PC-3 (cell line): ENCODE results near the gene MTFMT. TPM values are rescaled to one million over a fixed set of nuclear protein-coding genes. Genes with fewer than 3 reads are reported as not detected.
A peak's percentile ranks its signal among the peaks of the same experiment; 100 is the strongest.

Experiments used
- ATAC-seq: fragments of 200-7000 bp; cut with Tn5 transposase; 2 replicates; pipeline ENCODE4 v1.9.1; 2020; ENCODE audit warnings: mild to moderate bottlenecking, moderate library complexity
- BruUV-seq: library from RNA; stranded (reverse); fragments of 400-500 nt; replicated peaks from 2 replicates; lab custom pipeline; 2021; lab: Mats Ljungman, UMichigan
- CTCF ChIA-PET: fragments of 300-600 bp; sonication (Branson Sonifier 250); formaldehyde crosslinking; loops from one replicate; lab custom pipeline; 2022; ENCODE audit warnings: antibody characterized with exemption; lab: Charles Lee
- POLR2A ChIA-PET: fragments of 300-600 bp; sonication (Branson Sonifier 250); formaldehyde crosslinking; loops from one replicate; lab custom pipeline; 2022; ENCODE audit warnings: antibody characterized with exemption; ENCODE audit not compliant: unreplicated experiment; lab: Charles Lee
- DNase-seq: peaks from one replicate; pipeline ENCODE4 v3.0.0-alpha.2; 2015
- H2AFZ ChIP-seq: fragments of 300-600 bp; sonication (generic); 2 replicates; pipeline ENCODE4 v1.6.0; 2016; ENCODE audit warnings: antibody characterized with exemption, low read length
- H3F3A ChIP-seq: fragments of 300-600 bp; sonication (generic); one replicate; pipeline ENCODE4 v1.6.0; 2017; ENCODE audit warnings: antibody characterized with exemption, low read length, control low read depth, mild to moderate bottlenecking; ENCODE audit not compliant: unreplicated experiment
- H3K27ac ChIP-seq: fragments of 300-600 bp; sonication (generic); 2 replicates; pipeline ENCODE4 v1.5.1; 2016; ENCODE audit warnings: mild to moderate bottlenecking, low read length
- H3K27me3 ChIP-seq: fragments of 300-600 bp; sonication (generic); 2 replicates; pipeline ENCODE4 v1.6.1; 2016; ENCODE audit warnings: low read length, mixed read lengths
- H3K36me3 ChIP-seq: fragments of 300-600 bp; sonication (generic); 2 replicates; pipeline ENCODE4 v1.6.1; 2016; ENCODE audit warnings: low read depth, mixed run types, low read length, mixed read lengths
- H3K4me1 ChIP-seq: fragments of 300-600 bp; sonication (generic); 2 replicates; pipeline ENCODE4 v1.5.1; 2016; ENCODE audit warnings: low read length; ENCODE audit not compliant: insufficient read depth
- H3K4me2 ChIP-seq: fragments of 300-600 bp; sonication (generic); 2 replicates; pipeline ENCODE4 v1.6.0; 2016; ENCODE audit warnings: low read length
- H3K4me3 ChIP-seq: fragments of 300-600 bp; sonication (generic); 2 replicates; pipeline ENCODE4 v1.5.1; 2016; ENCODE audit warnings: mild to moderate bottlenecking, low read length, mixed read lengths
- H3K79me2 ChIP-seq: fragments of 300-600 bp; sonication (generic); 2 replicates; pipeline ENCODE4 v1.6.1; 2017; ENCODE audit warnings: low read length, mixed read lengths
- H3K9ac ChIP-seq: fragments of 300-600 bp; sonication (generic); 2 replicates; pipeline ENCODE4 v1.6.0; 2016; ENCODE audit warnings: mild to moderate bottlenecking, low read length
- H3K9me2 ChIP-seq: fragments of 300-600 bp; sonication (generic); replicated peaks from 2 replicates; pipeline ENCODE4 v1.6.1; 2016; ENCODE audit warnings: mixed run types, low read length, mixed read lengths
- H3K9me3 ChIP-seq: fragments of 300-600 bp; sonication (generic); 2 replicates; pipeline ENCODE4 v1.6.1; 2016; ENCODE audit warnings: low read length, mixed read lengths
- H4K20me1 ChIP-seq: fragments of 300-600 bp; sonication (generic); 2 replicates; pipeline ENCODE4 v1.6.1; 2016; ENCODE audit warnings: low read length, mixed read lengths
- CTCF ChIP-seq: fragments of 300-600 bp; sonication (generic); conservative IDR thresholded peaks from 2 replicates; pipeline ENCODE4 v1.5.1; 2017; ENCODE audit warnings: antibody characterized with exemption, low read depth, mild to moderate bottlenecking, low read length
- EZH2 ChIP-seq: fragments of 300-600 bp; sonication (generic); IDR thresholded peaks from one replicate; pipeline ENCODE4 v1.6.1; 2017; ENCODE audit warnings: antibody characterized with exemption, mild to moderate bottlenecking, low read length; ENCODE audit not compliant: unreplicated experiment
- EZH2phosphoT487 ChIP-seq: fragments of 300-600 bp; sonication (generic); IDR thresholded peaks from 2 replicates; pipeline ENCODE4 v1.6.1; 2018; ENCODE audit warnings: mild to moderate bottlenecking, antibody characterized with exemption, low read length, borderline replicate concordance
- intact Hi-C: fragments of 100-400 bp; cut with micrococcal nuclease; formaldehyde crosslinking; loops from 2 replicates; pipeline ENCODE4 v1.9.0; 2023
- total RNA-seq: library from RNA; depleted of rRNA; stranded (reverse); fragments of >200 nt; gene quantifications from 2 replicates; pipeline ENCODE4 v1.2.3, GENCODE V29; 2014

MTFMT gene
- total RNA-seq, 1 experiment from 2014 or later = 15.5 TPM

- intact Hi-C loops = loop anchor here (5.0 kb wide), 1 partner anchor 263 kb away; the partner anchor contains the start of gene RNU5A-1
These were observed 5.3 kb upstream of the MTFMT start for GRCh38 chr15:65034719-65035118.

GRCh38 chr15:65033659-65034269 is 4.3 kb upstream of the MTFMT start:
- ChIA-PET POLR2A (no interaction called here), CTCF (interaction anchor here (0.6 to 1.0 kb wide), 3 partner anchors 9 to 138 kb away, joined by 3 to 8 read pairs (median 6); no protein-coding TSS in a partner anchor)
- H4K20me1 ChIP-seq = no peaks in the 10 kb centered on the region
- TF ChIP-seq CTCF = peak; percentile 44
- TF ChIP-seq EZH2phosphoT487 = no peak
- ATAC-seq = peak; percentile 46
- H3K36me3 ChIP-seq = no peaks in the 10 kb centered on the region
- H3K79me2 ChIP-seq = peaks cover 7% of the 10 kb centered on the region
- no peaks in the 10 kb centered on the region for H3K27me3 ChIP-seq
- intact Hi-C loops = loop anchor here (1.0 to 5.0 kb wide), 4 partner anchors 21 to 264 kb away; partner anchors contain the start of gene RNU5A-1
- H3K4me3 ChIP-seq = no peak overlapping the region
- H3F3A ChIP-seq = no peaks in the 10 kb centered on the region
- peaks cover 5% of the 10 kb centered on the region; the same call in 1 of the 2 replicates for H3K4me1 ChIP-seq
- no peaks in the 10 kb centered on the region for H3K9me2 ChIP-seq
- peak overlapping the region; percentile 61; the same call in 1 of the 2 replicates for H3K4me2 ChIP-seq
- no peak overlapping the region for H3K27ac ChIP-seq
- BruUV-seq = no TSS peak
- H3K9ac ChIP-seq = no peak overlapping the region
- peak overlapping the region; percentile 69; the same call in 1 of the 2 replicates for H2AFZ ChIP-seq
- H3K9me3 ChIP-seq = no peaks in the 10 kb centered on the region
- DNase-seq = peak; percentile 40

More at GRCh38 chr15:65034719-65035118, 5.3 kb upstream of the MTFMT start:
- Histone ChIP-seq H3K9me3 (no peaks in the 10 kb centered on the region), H3K4me3 (no peak overlapping the region), H3K9ac (no peak overlapping the region), H3K27ac (no peak overlapping the region), H2AFZ (no peak overlapping the region), H3K4me2 (no peak overlapping the region), H3K9me2 (no peaks in the 10 kb centered on the region), H3K36me3 (no peaks in the 10 kb centered on the region), H4K20me1 (no peaks in the 10 kb centered on the region), H3F3A (no peaks in the 10 kb centered on the region), H3K27me3 (no peaks in the 10 kb centered on the region), H3K4me1 (peaks cover 5% of the 10 kb centered on the region; the same call in 1 of the 2 replicates), H3K79me2 (no peaks in the 10 kb centered on the region)
- BruUV-seq = no TSS peak
- POLR2A ChIA-PET = no interaction called here
- no peak for ATAC-seq
- DNase-seq = no peak
- CTCF ChIA-PET = interaction anchor here (0.6 kb wide), 1 partner anchor 151 kb away, joined by 6 read pairs; the partner anchor contains the start of gene CLPX
- TF ChIP-seq EZH2 (no peak), EZH2phosphoT487 (no peak), CTCF (no peak)
